Neural cell (in vitro differentiated cells): ENCODE measurements around the gene MBD3. TPM values are rescaled to one million over a fixed set of nuclear protein-coding genes. Genes with fewer than 3 reads are reported as not detected.
"Not testable (repeated sequence)": the region's sequence is repeated elsewhere in the genome, so short reads cannot be mapped to it uniquely, and the experiment has no call there.

Source experiments
- H2AFZ ChIP-seq: fragments of 200-600, 300-800 bp; sonication (generic), shearing (Covaris generic); 2 replicates; pipeline ENCODE4 v1.6.0; 2014; ENCODE audit warnings: low read depth, mild to moderate bottlenecking, antibody characterized with exemption, low read length, moderate library complexity
- H3F3A ChIP-seq: fragments of 200-600 bp; shearing (Covaris generic); 2 replicates; pipeline ENCODE4 v1.6.1; 2016; ENCODE audit warnings: mild to moderate bottlenecking, moderate library complexity, mixed read lengths, antibody characterized with exemption, low read length; ENCODE audit not compliant: insufficient read depth, poor library complexity, severe bottlenecking
- H3K27ac ChIP-seq: fragments of 200-600, 300-800 bp; sonication (generic), shearing (Covaris generic); 2 replicates; pipeline ENCODE4 v1.5.1; 2014; ENCODE audit warnings: mild to moderate bottlenecking, low read length, moderate library complexity
- H3K27me3 ChIP-seq: fragments of 300-800, 200-600 bp; sonication (generic), shearing (Covaris generic); 2 replicates; pipeline ENCODE4 v1.6.0; 2014; ENCODE audit warnings: mild to moderate bottlenecking, low read depth, low read length, moderate library complexity; ENCODE audit not compliant: insufficient read depth
- H3K36me3 ChIP-seq: fragments of 300-800, 200-600 bp; sonication (generic), shearing (Covaris generic); 2 replicates; pipeline ENCODE4 v1.5.1; 2014; ENCODE audit warnings: mild to moderate bottlenecking, antibody characterized with exemption, low read length, moderate library complexity; ENCODE audit not compliant: insufficient read depth
- H3K4me2 ChIP-seq: fragments of 300-800, 200-600 bp; sonication (generic), shearing (Covaris generic); 2 replicates; pipeline ENCODE4 v1.6.0; 2014; ENCODE audit warnings: mild to moderate bottlenecking, low read length
- H3K4me3 ChIP-seq: fragments of 300-800, 200-600 bp; sonication (generic), shearing (Covaris generic); 2 replicates; pipeline ENCODE4 v1.5.1; 2014; ENCODE audit warnings: mild to moderate bottlenecking, low read length, moderate library complexity
- H3K79me2 ChIP-seq: fragments of 200-600 bp; shearing (Covaris generic); replicated peaks from 2 replicates; pipeline ENCODE4 v1.6.0; 2014; ENCODE audit warnings: mild to moderate bottlenecking, low read length, moderate library complexity; ENCODE audit not compliant: insufficient read depth
- H3K9ac ChIP-seq: fragments of 300-800, 200-600 bp; sonication (generic), shearing (Covaris generic); 2 replicates; pipeline ENCODE4 v1.6.1; 2016; ENCODE audit warnings: mild to moderate bottlenecking, low read length, mixed read lengths
- H3K9me2 ChIP-seq: fragments of 200-600 bp; shearing (Covaris generic); 2 replicates; pipeline ENCODE4 v1.6.1; 2016; ENCODE audit warnings: mild to moderate bottlenecking, low read length, mixed read lengths; ENCODE audit not compliant: insufficient read depth
- H3K9me3 ChIP-seq: fragments of 200-600, 300-800 bp; sonication (generic), shearing (Covaris generic); 2 replicates; pipeline ENCODE4 v1.6.1; 2016; ENCODE audit warnings: mild to moderate bottlenecking, mixed run types, low read length, moderate library complexity, mixed read lengths
- H4K20me1 ChIP-seq: fragments of 200-600 bp; shearing (Covaris generic); 2 replicates; pipeline ENCODE4 v1.6.1; 2016; ENCODE audit warnings: mild to moderate bottlenecking, mixed run types; ENCODE audit not compliant: insufficient read depth
- EP300 ChIP-seq: fragments of 450-650 bp; conservative IDR thresholded peaks from 2 replicates; pipeline ENCODE4 v1.6.1; 2014; ENCODE audit warnings: antibody characterized with exemption, mild to moderate bottlenecking, moderate library complexity; ENCODE audit not compliant: poor library complexity, severe bottlenecking
- EZH2 ChIP-seq: fragments of 200-600, 300-800 bp; shearing (Covaris generic), sonication (generic); IDR thresholded peaks from 2 replicates; pipeline ENCODE4 v1.6.1; 2014; ENCODE audit warnings: antibody characterized with exemption, low read length, borderline replicate concordance, mild to moderate bottlenecking; ENCODE audit not compliant: insufficient read depth, poor library complexity, severe bottlenecking
- MXI1 ChIP-seq: fragments of 450-650 bp; conservative IDR thresholded peaks from 2 replicates; pipeline ENCODE4 v1.6.1; 2014; ENCODE audit warnings: antibody characterized with exemption, mild to moderate bottlenecking; ENCODE audit not compliant: poor library complexity, severe bottlenecking
- POLR2AphosphoS5 ChIP-seq: IDR thresholded peaks from 2 replicates; pipeline ENCODE4 v1.6.1; 2012
- RAD21 ChIP-seq: fragments of 450-650 bp; conservative IDR thresholded peaks from 2 replicates; pipeline ENCODE4 v1.6.1; 2014; ENCODE audit warnings: antibody characterized with exemption, mild to moderate bottlenecking, moderate library complexity
- SMC3 ChIP-seq: fragments of 450-650 bp; conservative IDR thresholded peaks from 2 replicates; pipeline ENCODE4 v1.6.1; 2014; ENCODE audit warnings: antibody characterized with exemption, mild to moderate bottlenecking, moderate library complexity; ENCODE audit not compliant: poor library complexity
- TAF1 ChIP-seq: IDR thresholded peaks from 2 replicates; pipeline ENCODE4 v1.6.1; 2012; ENCODE audit warnings: low read depth
- polyA plus RNA-seq: library from polyadenylated mRNA; depleted of rRNA; stranded (reverse); fragments of >200 nt; gene quantifications from 2 replicates; pipeline ENCODE4 v1.2.3, GENCODE V29; 2014
- TF ChIP-seq, protein P1 (sequence below): IDR thresholded peaks from 2 replicates; pipeline ENCODE4 v1.6.1; 2012; ENCODE audit warnings: borderline replicate concordance
- TF ChIP-seq, protein P2 (sequence below): fragments of 450-650 bp; IDR thresholded peaks from 2 replicates; pipeline ENCODE4 v1.5.1; 2014; ENCODE audit warnings: antibody characterized with exemption, mild to moderate bottlenecking, moderate library complexity; ENCODE audit not compliant: poor library complexity, severe bottlenecking

Gene MBD3
- polyA plus RNA-seq, 1 donor from 2014 or later: 80.1 TPM

DNA sequence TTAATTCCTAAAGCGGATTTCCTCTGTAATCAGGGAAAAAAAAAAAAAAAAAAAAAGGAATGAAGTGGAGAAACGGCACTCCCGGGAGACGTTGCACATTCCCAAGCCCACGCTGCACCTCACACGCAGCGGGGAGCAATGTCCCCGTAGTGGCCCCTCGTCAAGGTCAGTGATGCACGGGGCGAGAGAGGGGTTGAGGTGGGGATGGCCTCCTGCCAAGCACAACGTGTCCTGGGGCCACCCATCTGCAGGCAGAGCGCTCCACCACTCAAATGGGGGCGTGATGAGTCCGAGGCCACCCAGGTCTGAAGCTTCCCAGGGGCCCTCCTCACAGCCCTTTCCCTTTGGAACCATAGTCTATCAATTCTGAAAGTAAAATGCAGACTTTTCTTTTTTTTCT is 53.7 kb downstream of the MBD3 start:
- Histone ChIP-seq H2AFZ (no peak overlapping the region), H3K9me2 (no peaks in the 10 kb centered on the region), H3K4me2 (no peak overlapping the region), H3K36me3 (no peaks in the 10 kb centered on the region), H3K9me3 (no peaks in the 10 kb centered on the region), H3K27ac (no peak overlapping the region), H3K27me3 (no peaks in the 10 kb centered on the region), H3K79me2 (no peaks in the 10 kb centered on the region), H3K4me3 (no peak overlapping the region), H3F3A (no peaks in the 10 kb centered on the region), H4K20me1 (no peaks in the 10 kb centered on the region), H3K9ac (no peak overlapping the region)
- TF ChIP-seq SMC3: no peak
- TF ChIP-seq RAD21: no peak
- TF ChIP-seq, protein P1, sequence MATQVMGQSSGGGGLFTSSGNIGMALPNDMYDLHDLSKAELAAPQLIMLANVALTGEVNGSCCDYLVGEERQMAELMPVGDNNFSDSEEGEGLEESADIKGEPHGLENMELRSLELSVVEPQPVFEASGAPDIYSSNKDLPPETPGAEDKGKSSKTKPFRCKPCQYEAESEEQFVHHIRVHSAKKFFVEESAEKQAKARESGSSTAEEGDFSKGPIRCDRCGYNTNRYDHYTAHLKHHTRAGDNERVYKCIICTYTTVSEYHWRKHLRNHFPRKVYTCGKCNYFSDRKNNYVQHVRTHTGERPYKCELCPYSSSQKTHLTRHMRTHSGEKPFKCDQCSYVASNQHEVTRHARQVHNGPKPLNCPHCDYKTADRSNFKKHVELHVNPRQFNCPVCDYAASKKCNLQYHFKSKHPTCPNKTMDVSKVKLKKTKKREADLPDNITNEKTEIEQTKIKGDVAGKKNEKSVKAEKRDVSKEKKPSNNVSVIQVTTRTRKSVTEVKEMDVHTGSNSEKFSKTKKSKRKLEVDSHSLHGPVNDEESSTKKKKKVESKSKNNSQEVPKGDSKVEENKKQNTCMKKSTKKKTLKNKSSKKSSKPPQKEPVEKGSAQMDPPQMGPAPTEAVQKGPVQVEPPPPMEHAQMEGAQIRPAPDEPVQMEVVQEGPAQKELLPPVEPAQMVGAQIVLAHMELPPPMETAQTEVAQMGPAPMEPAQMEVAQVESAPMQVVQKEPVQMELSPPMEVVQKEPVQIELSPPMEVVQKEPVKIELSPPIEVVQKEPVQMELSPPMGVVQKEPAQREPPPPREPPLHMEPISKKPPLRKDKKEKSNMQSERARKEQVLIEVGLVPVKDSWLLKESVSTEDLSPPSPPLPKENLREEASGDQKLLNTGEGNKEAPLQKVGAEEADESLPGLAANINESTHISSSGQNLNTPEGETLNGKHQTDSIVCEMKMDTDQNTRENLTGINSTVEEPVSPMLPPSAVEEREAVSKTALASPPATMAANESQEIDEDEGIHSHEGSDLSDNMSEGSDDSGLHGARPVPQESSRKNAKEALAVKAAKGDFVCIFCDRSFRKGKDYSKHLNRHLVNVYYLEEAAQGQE: no peak
- no peak for TF ChIP-seq MXI1
- no peak for TF ChIP-seq POLR2AphosphoS5
- TF ChIP-seq EP300: no peak
- TF ChIP-seq TAF1: no peak
- TF ChIP-seq EZH2: no peak
- TF ChIP-seq, protein P2, sequence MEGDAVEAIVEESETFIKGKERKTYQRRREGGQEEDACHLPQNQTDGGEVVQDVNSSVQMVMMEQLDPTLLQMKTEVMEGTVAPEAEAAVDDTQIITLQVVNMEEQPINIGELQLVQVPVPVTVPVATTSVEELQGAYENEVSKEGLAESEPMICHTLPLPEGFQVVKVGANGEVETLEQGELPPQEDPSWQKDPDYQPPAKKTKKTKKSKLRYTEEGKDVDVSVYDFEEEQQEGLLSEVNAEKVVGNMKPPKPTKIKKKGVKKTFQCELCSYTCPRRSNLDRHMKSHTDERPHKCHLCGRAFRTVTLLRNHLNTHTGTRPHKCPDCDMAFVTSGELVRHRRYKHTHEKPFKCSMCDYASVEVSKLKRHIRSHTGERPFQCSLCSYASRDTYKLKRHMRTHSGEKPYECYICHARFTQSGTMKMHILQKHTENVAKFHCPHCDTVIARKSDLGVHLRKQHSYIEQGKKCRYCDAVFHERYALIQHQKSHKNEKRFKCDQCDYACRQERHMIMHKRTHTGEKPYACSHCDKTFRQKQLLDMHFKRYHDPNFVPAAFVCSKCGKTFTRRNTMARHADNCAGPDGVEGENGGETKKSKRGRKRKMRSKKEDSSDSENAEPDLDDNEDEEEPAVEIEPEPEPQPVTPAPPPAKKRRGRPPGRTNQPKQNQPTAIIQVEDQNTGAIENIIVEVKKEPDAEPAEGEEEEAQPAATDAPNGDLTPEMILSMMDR: no peak

DNA sequence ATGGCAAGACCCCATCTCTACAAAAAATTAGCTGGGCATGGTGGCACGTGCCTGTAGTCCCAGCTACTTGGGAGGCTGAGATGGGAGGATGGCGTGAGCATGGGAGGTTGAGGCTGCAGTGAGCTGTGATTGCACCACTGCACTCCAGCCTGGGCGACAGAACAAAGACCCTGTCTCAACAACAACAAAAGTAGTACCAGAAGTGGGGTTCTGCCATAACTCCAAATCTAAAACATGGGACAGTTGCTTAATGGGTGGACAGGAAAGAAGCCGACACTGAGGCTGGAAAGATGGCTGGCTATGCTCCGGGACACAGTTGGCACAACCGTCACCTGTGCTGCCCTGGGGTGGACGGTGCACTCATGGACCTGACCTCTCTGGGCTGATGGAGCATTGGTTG is 57.0 kb downstream of the MBD3 start:
- H3F3A ChIP-seq, H2AFZ ChIP-seq, H3K9me3 ChIP-seq, H3K4me3 ChIP-seq, H3K79me2 ChIP-seq, H3K27me3 ChIP-seq, H3K4me2 ChIP-seq, H3K9me2 ChIP-seq, H3K36me3 ChIP-seq, H4K20me1 ChIP-seq, H3K9ac ChIP-seq, H3K27ac ChIP-seq: not testable (repeated sequence)

DNA sequence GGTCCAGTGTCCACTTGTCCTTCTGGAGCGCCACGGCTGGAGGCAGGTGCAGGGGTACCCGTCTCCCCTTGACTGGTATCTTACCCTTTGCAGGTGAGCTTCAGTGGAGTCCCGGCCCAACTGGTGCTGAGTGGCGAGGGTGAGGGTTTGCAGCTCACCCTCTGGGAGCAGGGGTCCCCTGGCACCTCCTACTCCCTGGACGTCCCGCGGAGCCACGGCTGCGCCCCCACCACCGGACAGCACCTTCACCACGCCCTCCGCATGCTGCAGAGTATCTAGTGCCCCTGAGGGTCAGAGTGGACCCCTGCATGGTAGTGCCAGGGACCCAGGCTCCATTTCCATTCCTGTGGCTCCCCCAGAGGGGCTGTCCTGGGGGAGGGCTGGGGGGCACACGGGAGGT is 57.7 kb downstream of the MBD3 start:
- Histone ChIP-seq H3K9ac (no peak overlapping the region), H3K9me3 (no peaks in the 10 kb centered on the region), H3K36me3 (no peaks in the 10 kb centered on the region), H3K79me2 (no peaks in the 10 kb centered on the region), H2AFZ (no peak overlapping the region), H3K4me3 (no peak overlapping the region), H3K27me3 (no peaks in the 10 kb centered on the region), H3K9me2 (no peaks in the 10 kb centered on the region), H3K27ac (no peak overlapping the region), H4K20me1 (no peaks in the 10 kb centered on the region), H3K4me2 (no peak overlapping the region), H3F3A (no peaks in the 10 kb centered on the region)
- TF ChIP-seq EZH2 (no peak), EP300 (no peak), RAD21 (no peak), SMC3 (no peak)
